GM18517 (cell line): ENCODE measurements around the gene GALNT5.
A peak's percentile ranks its signal among the peaks of the same experiment; 100 is the strongest.

Source experiments
- ATAC-seq: cut with Tn5 transposase; IDR thresholded peaks from one replicate; pipeline ENCODE4 v1.9.1; 2021; ENCODE audit warnings: mild to moderate bottlenecking, moderate library complexity; ENCODE audit not compliant: unreplicated experiment

The GALNT5 gene

DNA sequence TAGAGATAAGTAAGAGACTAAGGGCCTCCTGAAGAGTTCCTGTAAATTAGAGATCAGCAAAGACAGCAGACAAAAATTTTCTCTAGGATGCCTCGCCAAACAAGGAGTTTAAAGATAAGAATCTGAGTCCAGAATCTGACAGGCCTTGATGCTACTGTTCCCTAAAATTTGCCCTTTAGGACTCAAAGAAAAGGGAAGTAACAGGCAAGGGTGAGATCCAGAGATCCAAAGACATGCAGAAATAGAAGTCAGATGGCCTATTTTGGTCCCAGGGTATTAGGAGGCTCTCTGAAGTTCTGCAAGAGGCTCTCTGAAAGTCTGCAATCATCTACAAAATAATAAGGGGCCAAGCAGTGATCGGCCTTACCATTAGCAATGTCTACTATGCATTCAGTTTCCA, 33.0 kb downstream of the GALNT5 start:
- no peak for ATAC-seq

DNA sequence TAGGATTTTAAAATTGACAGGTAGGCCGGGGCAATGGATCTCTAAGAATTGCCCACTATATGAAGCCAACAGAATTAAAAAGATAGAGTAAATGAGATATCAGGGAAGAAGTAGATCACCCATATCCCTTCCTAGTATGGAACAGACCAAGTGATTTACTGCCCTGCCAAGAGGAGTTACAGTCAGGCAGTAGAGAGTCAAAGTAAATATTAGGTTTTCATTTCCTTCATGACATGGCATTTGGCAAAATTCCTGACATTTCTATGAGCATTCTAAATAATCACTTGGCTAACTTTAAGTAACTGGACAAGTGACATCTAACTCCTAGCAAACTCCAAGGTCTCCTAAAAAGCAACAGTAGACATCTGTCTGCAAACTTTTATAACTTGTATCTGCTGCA, 33.5 kb downstream of the GALNT5 start:
- ATAC-seq = no peak

DNA sequence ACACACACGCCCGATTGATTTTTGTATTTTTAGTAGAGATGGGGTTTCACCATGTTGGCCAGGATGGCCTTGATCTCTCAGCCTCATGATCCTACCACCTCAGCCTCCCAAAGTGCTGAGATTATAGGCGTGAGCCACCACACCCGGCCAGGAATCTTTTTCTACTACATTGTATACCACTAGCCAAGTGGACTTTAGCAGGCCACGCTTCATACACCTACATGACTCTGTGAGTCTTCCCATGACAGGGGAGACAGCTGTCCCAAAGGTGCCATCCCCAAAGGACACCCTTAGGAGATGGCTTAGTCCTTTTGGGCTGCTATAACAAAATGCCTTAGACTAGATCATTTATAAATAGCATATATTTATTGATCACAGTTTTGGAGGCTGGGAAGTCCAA, 35.3 kb downstream of the GALNT5 start:
- ATAC-seq = no peak

DNA sequence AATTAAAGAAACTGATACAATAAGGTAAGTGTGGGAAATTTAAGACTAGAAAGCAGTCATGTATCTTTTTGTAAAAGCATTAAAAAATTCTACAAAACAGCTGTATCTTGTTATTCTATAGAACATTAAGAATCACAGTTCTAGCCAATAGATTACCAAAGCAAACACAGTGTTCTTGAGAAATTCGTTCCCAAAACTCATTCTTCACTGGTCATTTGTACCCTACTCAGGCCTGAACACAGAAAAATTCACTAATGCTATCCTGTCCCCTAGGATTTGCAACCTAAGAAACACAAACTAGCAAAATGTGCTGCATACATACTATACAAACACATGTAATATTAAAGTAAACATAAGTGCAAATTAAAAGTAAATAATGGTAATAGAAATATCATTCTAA, 39.0 kb downstream of the GALNT5 start:
- ATAC-seq = no peak

DNA sequence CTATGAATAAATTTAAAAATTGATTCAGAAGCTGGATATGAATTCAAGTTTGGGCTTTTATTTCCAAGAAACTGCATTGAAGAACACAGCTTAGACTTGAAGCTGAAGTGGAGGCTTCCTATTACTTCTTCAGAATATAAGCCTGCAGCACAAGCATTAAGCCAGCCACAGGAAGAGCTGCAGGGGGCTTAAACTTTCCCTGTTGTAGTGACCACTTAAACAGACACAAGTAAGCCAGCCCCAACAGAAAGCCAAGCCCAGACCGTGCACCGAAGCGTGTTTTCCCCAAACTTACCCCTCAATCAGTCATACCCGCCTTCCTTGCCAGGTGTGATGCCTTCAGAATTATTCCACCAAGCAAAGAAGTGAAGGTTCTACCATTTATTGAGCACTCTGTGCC, 39.5 kb downstream of the GALNT5 start:
- ATAC-seq = no peak

DNA sequence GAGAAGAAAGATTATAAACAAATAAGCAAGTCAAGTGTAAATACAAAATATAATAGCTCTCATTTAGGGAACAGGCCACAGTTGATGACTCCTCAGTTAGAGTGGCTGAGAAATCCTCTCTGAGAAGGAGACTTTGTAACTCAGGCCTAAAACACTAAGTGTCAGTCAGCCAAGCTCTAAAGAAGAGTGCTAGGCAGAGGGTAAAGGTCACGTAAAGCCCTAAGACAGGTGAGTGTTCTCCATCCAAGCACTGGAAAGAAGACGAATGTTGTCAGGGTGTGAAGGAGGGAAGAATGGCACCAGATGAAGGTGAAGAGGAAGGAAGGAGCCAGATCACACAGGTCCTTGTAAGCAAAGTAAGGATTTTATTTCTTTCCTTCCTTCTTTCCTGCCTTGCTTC, 43.8 kb downstream of the GALNT5 start:
- no peak for ATAC-seq

DNA sequence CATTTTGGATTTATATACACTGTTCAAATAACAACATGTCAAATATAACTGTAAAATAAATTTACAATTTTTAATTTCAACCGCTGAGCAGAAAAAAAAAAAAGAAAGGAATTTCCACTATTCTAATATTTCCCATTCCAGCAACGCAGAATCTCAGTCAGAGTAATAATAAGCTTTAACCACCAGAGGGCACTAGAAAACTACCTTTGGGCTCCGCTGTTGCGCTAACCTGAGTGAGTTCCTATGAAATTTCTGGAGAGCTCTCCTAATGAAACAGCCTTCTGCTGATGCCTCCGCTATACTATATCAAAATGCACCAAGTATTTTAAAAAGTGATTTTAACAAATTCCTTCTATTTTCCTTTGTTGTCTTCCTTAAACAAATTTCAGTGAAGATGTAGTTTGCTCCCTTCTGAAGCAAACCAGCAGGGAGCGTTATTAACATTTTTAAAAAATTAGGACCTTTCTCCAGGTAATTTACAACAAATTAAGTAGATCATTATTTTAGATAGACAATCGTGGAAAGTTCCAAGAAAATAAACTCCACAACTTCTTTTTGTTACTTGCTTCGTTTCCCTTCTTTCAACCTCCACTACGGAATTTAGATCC, 45.1 kb downstream of the GALNT5 start:
- peak; percentile 81 for ATAC-seq

DNA sequence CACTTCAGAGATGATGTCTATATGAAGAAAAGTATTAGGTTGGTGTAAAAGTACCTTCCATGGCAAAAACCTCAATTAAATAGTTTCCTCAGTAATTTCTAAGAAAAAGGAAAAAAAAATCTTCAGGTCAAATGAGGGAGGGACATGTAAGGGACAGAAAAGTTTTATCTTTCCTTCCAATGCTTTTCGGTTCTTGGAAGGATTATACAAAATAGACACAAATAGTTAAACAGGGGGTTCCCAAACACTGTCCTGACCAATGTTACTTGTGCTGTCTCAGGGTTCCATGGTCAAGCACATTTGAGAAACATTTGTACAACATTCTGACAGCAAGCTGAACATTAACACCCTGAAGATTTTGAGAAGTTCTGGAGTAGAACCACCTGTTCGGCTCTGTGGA, 46.1 kb downstream of the GALNT5 start:
- ATAC-seq = no peak

DNA sequence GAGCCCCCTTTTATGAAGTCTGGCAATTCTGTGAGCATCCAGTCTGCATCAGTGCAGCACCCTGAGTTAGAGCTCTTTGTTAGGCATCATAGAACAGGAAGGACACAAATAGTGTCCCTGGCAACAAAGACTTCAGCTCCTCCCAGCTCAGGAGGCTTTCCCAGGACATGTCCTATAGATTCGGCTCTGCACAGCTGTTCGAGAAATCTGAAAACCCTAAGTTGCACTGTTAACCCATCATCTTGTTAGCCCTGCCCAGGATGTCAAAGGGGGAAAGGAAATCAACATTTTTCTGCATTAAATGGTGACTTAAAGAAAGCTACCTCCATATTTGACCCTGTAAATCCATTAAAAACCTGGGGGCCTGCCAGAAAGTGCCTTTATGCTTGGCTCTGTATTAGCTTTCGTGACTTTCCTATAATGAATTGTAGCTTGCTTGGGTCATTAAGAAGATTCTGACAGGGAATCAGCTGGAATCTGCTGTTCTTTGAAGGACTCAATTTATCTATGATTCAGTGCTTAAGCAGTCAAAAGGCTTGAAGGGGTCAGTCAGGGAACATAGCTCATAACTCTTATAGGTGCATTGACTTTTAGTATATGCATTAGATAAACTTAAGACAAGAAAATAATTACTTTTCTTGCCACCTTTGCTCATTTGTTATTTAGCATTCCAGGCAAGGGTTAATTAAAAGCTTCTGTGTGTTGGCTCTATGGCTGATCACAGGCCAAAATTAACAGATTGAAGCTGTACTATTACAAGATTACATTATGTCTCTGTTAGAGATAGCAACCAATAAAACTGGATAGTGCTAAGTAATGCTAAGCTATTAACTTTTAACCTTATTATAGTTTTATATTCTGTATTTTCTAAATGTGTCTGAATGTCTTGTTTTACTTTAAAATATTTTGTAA, 47.6 kb downstream of the GALNT5 start:
- no peak for ATAC-seq

DNA sequence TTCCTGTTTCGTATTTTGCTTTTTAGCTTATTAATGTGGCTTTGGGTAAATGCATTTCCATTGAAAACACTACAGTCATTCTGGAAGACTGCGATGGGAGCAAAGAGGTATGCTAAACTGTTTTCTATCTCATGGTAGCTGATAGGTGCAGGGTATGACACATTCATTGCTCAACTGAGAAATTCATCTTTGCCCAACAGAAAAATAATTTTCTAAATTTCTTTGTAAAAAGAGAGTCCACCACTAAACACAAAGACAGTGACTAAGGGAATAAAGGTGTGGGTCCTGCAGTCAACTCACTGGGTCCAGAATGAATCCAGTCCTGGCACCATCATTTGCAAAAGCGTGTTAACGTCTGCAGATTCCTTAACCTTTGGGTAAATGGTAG, 48.2 kb downstream of the GALNT5 start:
- no peak for ATAC-seq

DNA sequence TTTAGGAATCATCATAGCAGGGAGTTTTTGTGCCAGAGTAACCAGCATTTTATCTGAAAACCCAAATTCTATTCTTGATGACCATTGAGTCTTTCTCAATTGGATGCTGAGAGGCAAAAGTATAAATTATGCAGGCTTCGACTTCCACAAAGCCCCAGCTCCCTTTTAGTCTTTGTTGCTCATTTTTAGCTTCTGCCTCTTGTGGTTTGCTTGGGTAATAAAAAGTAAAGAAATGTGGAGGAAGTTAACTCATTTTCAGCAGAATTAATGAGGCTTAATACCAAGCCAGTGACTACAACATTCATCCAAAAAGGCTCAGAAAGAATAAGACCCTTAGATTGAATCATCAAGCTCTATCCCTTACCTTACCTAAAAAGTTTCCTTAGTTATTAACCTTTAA, 49.5 kb downstream of the GALNT5 start:
- ATAC-seq = no peak

DNA sequence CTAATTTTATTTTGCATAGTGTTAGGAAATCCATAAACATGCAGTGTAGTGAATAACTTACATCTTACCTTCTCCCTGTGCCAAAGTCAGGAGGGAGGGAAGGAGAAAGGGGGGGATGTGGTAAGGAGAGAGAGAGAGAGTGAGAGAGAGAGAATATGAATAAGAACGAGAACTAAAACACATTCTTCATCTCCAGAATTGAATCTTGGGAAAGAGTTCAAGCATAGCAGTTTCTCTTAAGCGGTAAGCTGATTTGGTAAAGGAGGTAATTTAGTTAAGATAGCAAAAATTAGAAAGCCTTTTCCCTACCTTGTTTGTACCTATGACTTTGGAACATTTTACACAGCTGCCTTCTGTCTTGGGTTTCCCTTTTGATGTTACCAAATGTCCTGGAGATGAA, 52.4 kb downstream of the GALNT5 start:
- no peak for ATAC-seq

DNA sequence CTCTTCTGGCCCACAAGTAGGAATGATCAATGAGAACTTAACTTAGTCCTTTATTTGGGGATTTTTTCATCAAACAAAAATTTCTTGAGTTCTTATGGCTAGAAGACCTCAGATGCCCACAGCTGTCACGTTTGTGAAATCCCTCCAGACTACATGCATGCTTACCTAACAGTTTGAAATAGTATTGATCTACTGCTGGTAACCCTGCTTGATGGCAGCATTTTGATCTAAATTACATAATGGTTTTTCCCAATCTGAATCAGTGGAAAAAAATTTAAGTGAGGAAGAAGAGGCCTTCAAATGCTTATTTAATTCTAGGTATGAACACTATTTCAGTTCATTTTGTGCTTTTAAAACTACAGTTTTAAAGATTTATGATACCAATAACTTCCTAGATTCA, 54.2 kb downstream of the GALNT5 start:
- no peak for ATAC-seq

DNA sequence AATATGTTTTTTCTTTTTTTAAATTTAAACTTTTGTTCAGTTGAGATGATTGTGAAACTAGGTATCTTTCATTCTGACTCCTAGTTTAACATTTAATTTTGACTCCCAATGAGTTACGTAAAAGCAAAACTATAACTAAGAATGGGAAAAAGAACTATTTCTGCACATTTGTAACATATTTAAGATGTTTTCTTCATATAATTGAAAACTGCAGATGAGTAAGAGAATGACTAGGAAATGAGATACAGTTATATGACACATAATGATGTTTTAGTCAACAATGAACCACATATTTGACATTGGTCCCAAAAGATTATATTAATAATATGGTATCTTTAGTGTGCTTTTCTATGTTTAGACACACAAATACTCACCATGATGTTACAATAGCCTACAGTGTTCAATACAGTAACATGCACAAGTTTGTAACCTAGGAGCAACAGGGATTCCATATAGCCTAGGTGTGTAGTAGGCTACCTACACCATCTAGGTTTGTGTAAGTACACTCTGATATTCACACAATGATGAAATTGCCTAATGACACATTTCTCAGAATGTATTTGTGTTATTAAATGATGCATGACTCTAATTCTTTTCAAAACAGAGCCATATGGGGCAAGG, 55.5 kb downstream of the GALNT5 start:
- ATAC-seq = no peak

DNA sequence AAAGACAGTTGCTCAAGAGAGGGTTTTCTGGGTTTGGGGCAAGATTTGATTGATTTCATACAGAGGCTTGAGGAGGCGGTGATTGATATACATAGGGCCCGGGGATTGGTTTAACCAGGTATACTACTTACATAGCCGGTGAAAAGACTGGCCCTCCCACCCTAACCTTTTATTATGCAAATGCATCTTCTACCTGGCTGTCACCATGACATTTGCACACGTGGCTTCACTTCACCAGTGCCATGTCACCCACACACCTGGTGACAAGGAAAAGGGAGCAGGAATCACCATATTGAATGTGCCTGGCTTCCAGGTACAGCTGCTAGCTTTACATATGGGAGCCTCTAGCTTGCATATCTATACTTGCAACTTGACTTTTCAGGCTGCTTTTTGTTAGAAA, 58.4 kb downstream of the GALNT5 start:
- no peak for ATAC-seq

DNA sequence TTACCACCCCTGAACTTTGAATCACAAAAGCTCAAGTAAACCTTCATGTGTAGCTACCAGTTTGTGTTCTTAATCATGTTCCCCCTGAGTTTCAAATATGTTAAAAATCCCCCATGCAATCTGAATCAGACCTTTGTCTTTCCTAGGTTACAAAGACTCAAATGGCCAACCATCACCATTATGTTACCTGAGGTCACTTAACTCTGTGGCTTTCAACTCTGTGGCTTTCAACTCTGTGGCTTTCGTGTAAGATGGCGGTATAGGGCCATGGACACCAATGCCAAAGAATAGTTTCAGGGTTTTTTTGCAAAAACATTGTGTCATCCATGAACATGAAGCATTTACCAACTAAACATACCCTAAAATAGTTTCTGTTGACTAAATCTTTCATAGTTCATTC, 61.4 kb downstream of the GALNT5 start:
- no peak for ATAC-seq

DNA sequence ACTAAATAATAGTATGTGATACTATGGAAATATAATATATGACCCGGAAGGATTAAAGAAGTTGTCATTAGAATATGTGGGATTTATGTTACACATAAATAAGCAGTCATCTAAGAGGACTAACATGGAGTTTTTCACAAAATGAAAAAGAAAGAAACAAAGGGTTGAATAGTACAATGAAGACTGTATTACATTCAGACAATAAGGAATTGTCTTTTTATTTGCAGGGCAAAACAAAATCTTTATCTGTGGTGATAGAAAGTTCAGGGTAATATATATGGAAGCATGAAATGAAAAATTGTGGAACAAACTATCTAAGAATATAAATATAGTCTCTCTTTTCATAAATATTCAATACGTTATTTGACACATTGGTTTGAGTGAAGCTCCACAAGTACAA, 62.3 kb downstream of the GALNT5 start:
- no peak for ATAC-seq

DNA sequence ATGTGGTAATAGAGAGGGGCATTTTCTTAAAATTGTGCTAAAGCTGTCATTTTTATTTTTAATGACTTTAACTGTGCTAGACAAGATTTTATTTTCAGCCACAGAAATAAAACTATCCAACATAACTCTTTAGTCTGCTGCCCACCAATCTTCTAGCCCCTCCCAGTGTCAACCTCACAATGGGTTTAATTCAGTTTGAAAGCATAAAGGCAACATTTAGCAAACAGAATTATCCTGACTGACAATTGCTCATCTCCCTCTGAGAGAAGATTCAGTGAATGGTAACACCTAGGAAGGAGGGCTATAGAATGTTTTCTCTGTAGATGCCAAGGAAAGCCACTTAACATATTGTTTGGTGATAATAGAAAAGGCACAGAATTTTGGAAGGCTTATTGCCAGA, 62.9 kb downstream of the GALNT5 start:
- ATAC-seq = no peak

DNA sequence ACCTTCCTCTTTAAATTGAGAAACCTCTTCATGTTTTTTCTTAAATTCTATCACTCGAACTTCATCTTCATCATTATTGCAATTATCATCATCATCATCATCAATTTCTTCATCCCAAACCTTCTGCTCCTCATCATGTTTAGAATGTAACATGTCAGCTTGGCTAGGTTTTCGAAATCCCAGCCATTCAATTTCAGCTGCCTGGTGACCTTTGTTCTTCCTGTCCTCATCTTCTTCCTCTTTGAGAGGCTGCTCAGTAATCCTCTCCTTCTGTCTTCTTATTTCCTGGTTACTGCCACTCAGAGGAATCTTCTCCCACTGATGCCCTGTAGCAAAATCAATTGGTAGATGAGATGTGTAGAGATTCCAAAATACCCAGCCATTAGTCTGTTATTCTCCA, 64.0 kb downstream of the GALNT5 start:
- ATAC-seq = no peak

DNA sequence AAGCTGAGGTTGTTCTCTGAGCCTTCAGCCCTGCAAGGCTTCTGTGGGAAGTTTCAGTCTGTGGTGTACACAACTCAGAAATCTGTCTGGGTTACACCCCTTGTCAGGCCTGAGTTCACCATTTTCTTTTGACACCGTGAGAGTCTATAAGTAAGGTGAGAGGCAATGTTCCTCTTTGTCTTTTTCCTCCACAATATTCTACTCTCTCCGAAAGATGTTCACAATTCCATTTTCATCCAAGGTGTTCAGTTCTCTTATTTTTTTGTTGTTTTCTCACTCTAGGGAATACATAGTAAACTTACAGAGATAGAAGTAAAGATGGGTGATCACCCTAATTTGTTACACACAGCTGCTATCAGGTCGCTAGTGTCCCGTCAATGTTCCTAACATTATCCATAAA, 64.9 kb downstream of the GALNT5 start:
- no peak for ATAC-seq

DNA sequence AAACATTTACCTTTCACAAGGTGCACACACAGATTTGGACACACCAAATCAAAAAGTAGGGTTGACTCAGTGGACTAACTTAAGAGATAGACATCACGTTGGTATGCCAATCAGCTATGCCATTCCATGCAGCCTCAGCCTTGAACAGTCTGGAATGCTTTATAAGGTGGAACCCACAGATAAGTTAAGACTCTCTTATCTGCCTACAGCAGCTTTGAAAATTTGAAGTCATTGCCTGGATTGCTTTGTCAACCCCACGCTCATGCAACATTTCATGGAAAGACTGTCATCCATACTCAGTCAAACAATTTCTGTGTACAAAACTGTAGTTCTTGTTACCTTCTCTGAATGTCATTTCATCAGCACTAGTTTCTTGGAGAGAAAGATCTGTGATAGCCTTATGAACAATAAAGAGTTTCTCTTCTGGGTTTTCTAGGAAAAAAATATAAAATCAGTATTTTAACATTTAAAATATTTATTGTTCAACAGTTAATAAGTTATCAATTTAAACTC, 66.9 kb downstream of the GALNT5 start:
- no peak for ATAC-seq

DNA sequence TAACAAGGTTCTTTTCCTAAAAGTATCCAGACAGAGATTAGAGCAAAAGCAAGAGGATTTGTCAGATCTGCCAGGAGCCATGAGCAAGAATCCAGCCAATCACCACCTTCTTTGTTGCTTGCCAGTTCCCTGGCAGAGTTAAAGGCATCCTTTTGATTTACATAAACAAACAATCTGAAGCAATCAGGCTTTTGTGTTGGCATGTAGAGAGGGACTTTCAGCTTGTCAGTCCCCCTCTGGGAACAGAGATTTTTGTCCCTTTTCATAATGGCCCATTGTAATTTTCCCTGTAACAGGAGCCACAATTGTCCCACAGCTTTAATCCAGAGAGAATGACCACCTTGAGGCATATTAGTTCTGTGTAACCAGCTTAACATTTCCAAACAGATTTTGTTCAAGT, 68.3 kb downstream of the GALNT5 start, which contains the start of gene ERMN:
ERMN (minus strand) TSS at position 39 of the 400 bp plus-strand sequence. CDS start 182 bp downstream, outside the sequence.
- ATAC-seq = no peak
